Endothelial cell of umbilical vein (primary cell): Measurements from ENCODE around the gene PPP2R3B. TPM values are rescaled to one million over a fixed set of nuclear protein-coding genes. Genes with fewer than 3 reads are reported as not detected.

Experiments used
- BruUV-seq: library from RNA; stranded (reverse); fragments of 400-500 nt; replicated peaks from 2 replicates; lab custom pipeline; 2021; lab: Mats Ljungman, UMichigan
- CTCF ChIA-PET: fragments of 300-600, 350-600 bp; sonication (Branson Sonifier 250); formaldehyde crosslinking; loops from one replicate; lab custom pipeline; 2021; ENCODE audit warnings: antibody characterized with exemption, inconsistent platforms; lab: Charles Lee
- POLR2A ChIA-PET: fragments of 300-600, 350-600 bp; sonication (Branson Sonifier 250); formaldehyde crosslinking; loops from one replicate; lab custom pipeline; 2021; ENCODE audit warnings: antibody characterized with exemption, inconsistent platforms; lab: Charles Lee
- DNase-seq: peaks from one replicate; pipeline ENCODE4 v3.0.0-alpha.2; 2011; ENCODE audit warnings: low read depth, low spot score
- FAIRE-seq: peaks from 2 replicates; lab custom pipeline; 2011; peaks lifted over from hg19 to GRCh38; lab: Jason Lieb, UNC
- H2AFZ ChIP-seq: 2 replicates; pipeline ENCODE4 v1.6.0; 2012; ENCODE audit warnings: low read depth, low read length, control low read depth, inconsistent platforms
- H3K27ac ChIP-seq: 2 replicates; pipeline ENCODE4 v1.5.1; 2011; ENCODE audit warnings: low read depth, mild to moderate bottlenecking, control low read depth, low read length, moderate library complexity; ENCODE audit not compliant: insufficient read depth
- H3K27me3 ChIP-seq, 2 experiments: 2 replicates each; pipeline versions ENCODE4 v1.6.0 to v1.6.1; 2011; ENCODE audit warnings: low read length in 2 of 2, mixed read lengths in 1 of 2; ENCODE audit not compliant: control insufficient read depth in 2 of 2, insufficient read depth in 2 of 2
- H3K36me3 ChIP-seq, 2 experiments: 2 replicates in 1 of 2; 3 replicates in 1 of 2; pipeline ENCODE4 v1.5.1; 2011; ENCODE audit warnings: low read length in 2 of 2, mild to moderate bottlenecking in 1 of 2, moderate library complexity in 1 of 2; ENCODE audit not compliant: control insufficient read depth in 2 of 2, insufficient read depth in 2 of 2; ENCODE audit errors: extremely low read depth in 1 of 2
- H3K4me1 ChIP-seq: 3 replicates; pipeline ENCODE4 v1.5.1; 2011; ENCODE audit warnings: mild to moderate bottlenecking, low read length; ENCODE audit not compliant: control insufficient read depth, insufficient read depth; ENCODE audit errors: extremely low read depth
- H3K4me2 ChIP-seq: 2 replicates; pipeline ENCODE4 v1.6.1; 2011; ENCODE audit warnings: low read length, control low read depth, mixed read lengths; ENCODE audit not compliant: insufficient read depth
- H3K4me3 ChIP-seq, 3 experiments: fragments of 200-600 bp in 1 of 3; sonication (generic), shearing (Covaris generic) in 1 of 3; replicated peaks in 1 of 3; 2 replicates each; pipeline ENCODE4 v1.5.1; 2011 to 2016; ENCODE audit warnings: control low read depth in 3 of 3, low read length in 3 of 3, mild to moderate bottlenecking in 2 of 3, inconsistent platforms in 1 of 3, low read depth in 1 of 3, moderate library complexity in 1 of 3; ENCODE audit not compliant: insufficient read depth in 1 of 3
- H3K79me2 ChIP-seq: 2 replicates; pipeline ENCODE4 v1.6.0; 2012; ENCODE audit warnings: low read length, inconsistent platforms; ENCODE audit not compliant: control insufficient read depth, insufficient read depth
- H3K9ac ChIP-seq: replicated peaks from 2 replicates; pipeline ENCODE3; 2011; ENCODE audit warnings: low read length, control low read depth; ENCODE audit not compliant: insufficient read depth; ENCODE audit errors: extremely low read depth
- H3K9me1 ChIP-seq: replicated peaks from 3 replicates; pipeline ENCODE4 v1.6.0; 2011; ENCODE audit warnings: mild to moderate bottlenecking, low read length; ENCODE audit not compliant: control insufficient read depth, insufficient read depth; ENCODE audit errors: extremely low read depth
- H3K9me3 ChIP-seq: replicated peaks from 2 replicates; pipeline ENCODE4 v1.5.1; 2012; ENCODE audit warnings: low read length, inconsistent platforms; ENCODE audit not compliant: control insufficient read depth, insufficient read depth
- H4K20me1 ChIP-seq: replicated peaks from 2 replicates; pipeline ENCODE3; 2011; ENCODE audit warnings: mild to moderate bottlenecking, low read length; ENCODE audit not compliant: control insufficient read depth, insufficient read depth; ENCODE audit errors: extremely low read depth
- EZH2 ChIP-seq: IDR thresholded peaks from 2 replicates; pipeline ENCODE4 v1.6.1; 2012; ENCODE audit warnings: borderline replicate concordance, low read depth, mild to moderate bottlenecking, moderate library complexity, low read length, inconsistent platforms; ENCODE audit not compliant: severe bottlenecking
- FOS ChIP-seq: IDR thresholded peaks from 2 replicates; pipeline ENCODE4 v1.6.1; 2011; ENCODE audit warnings: mild to moderate bottlenecking, low read length, moderate library complexity, borderline replicate concordance; ENCODE audit not compliant: insufficient read depth
- GATA2 ChIP-seq: IDR thresholded peaks from 2 replicates; pipeline ENCODE4 v1.7.0; 2011; ENCODE audit warnings: low read depth, mild to moderate bottlenecking, moderate library complexity, mixed read lengths, low read length; ENCODE audit not compliant: insufficient read length, insufficient read depth
- JUN ChIP-seq: IDR thresholded peaks from 2 replicates; pipeline ENCODE4 v1.6.1; 2011; ENCODE audit warnings: borderline replicate concordance, low read depth; ENCODE audit not compliant: insufficient read length, insufficient read depth
- MYC ChIP-seq: IDR thresholded peaks from one replicate; pipeline ENCODE4 v1.6.1; 2011; ENCODE audit warnings: mild to moderate bottlenecking, low read depth, low read length
- POLR2A ChIP-seq: IDR thresholded peaks from 2 replicates; pipeline ENCODE4 v1.6.1; 2012; ENCODE audit warnings: low read depth, mild to moderate bottlenecking, control low read depth, low read length
- POLR2AphosphoS5 ChIP-seq: IDR thresholded peaks from 2 replicates; pipeline ENCODE4 v1.6.1; 2012; ENCODE audit warnings: low read depth, mild to moderate bottlenecking, control low read depth, low read length, moderate library complexity; ENCODE audit not compliant: insufficient read depth
- dilution Hi-C: fragments of 300-500 bp; cut with MboI; formaldehyde crosslinking; loops from one replicate; pipeline ENCODE4 v1.15.0; 2019; ENCODE audit warnings: low sequenced_read_pairs; ENCODE audit not compliant: extremely low pct_ligation_motif_present
- intact Hi-C: fragments of 100-400 bp; cut with micrococcal nuclease; formaldehyde crosslinking; loops from one replicate; pipeline ENCODE4 v1.10.0; 2022
- polyA plus RNA-seq, 4 experiments: library from polyadenylated mRNA; depleted of rRNA in 3 of 4; stranded (reverse) in 3 of 4; unstranded in 1 of 4; fragments of >200 nt; gene quantifications; 2 replicates each; pipeline versions ENCODE4 v1.2.1 to v1.2.3, GENCODE V29; 2011 to 2012; ENCODE audit warnings: missing spikeins in 1 of 4
- total RNA-seq: library from RNA; stranded (reverse); gene quantifications from 2 replicates; pipeline ENCODE4 v1.2.3, GENCODE V29; 2021
- TF ChIP-seq, protein P1 (sequence below): IDR thresholded peaks from 2 replicates; pipeline ENCODE4 v1.6.1; 2011; ENCODE audit not compliant: insufficient read depth, insufficient read length
- TF ChIP-seq, protein P2 (sequence below), 2 donors: IDR thresholded peaks; 1 replicate in 1 of 2; 2 replicates in 1 of 2; pipeline ENCODE4 v1.5.1; 2011; ENCODE audit warnings: low read length in 2 of 2, mild to moderate bottlenecking in 2 of 2, moderate library complexity in 2 of 2, control low read depth in 1 of 2, inconsistent platforms in 1 of 2, low read depth in 1 of 2; ENCODE audit not compliant: insufficient read depth in 1 of 2; ENCODE audit errors: extremely low read depth in 1 of 2

Gene PPP2R3B
- total and polyA plus RNA-seq, 2 donors (not counting 3 experiments of a cell fraction or from before 2014, with no cell fraction given) = 19.1 to 33.6 TPM

DNA sequence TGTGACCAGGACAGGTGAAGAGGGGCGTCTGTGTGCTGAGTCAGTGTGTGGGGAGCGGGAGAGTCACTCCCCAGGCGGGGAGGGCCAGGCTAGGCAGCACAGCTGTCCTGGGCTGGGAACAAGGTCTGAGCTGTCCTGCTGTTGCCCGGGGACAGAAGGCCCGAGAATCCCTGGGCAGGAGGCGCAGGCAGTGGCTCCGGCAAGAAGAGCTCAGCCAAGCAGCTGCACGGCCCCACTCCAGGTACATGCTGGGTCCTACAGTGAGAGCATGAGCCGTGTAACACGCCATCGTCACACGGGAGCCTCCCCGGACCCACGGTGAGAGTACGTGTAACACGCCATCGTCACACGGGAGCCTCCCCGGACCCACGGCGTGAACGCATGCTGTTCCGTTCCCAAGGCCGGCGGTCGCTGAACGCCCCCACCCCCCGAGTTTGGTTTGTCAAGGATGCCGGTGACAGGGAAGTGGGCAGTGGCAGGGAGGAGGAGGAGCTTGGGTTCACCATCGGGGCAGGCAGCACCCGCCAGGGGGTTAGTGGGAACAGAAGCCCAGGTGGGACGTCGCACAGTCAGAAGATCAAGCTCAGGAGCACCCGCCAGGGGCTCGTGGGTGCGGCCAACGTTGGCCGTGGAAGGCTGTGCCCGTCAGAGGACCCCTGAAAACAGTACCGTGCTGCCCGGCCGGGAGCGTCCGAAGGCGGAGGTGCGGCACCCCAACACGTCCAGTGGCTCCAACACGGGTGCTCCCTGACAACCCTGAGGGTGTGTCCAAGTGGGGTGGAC, 15.6 kb downstream of the PPP2R3B start:
- Histone ChIP-seq H3K36me3 (no peaks in the 10 kb centered on the region), H3K9me1 (no peaks in the 10 kb centered on the region), H2AFZ (no peak overlapping the region), H3K27ac (no peak overlapping the region), H3K4me2 (no peak overlapping the region), H4K20me1 (no peaks in the 10 kb centered on the region), H3K79me2 (no peaks in the 10 kb centered on the region), H3K27me3 (peaks cover 9 to 16% of the 10 kb centered on the region in 2 experiments), H3K4me3 (no peak overlapping the region), H3K9ac (no peak overlapping the region), H3K9me3 (no peaks in the 10 kb centered on the region), H3K4me1 (peaks cover 15% of the 10 kb centered on the region)
- no peak for FAIRE-seq
- intact Hi-C loops = no loop called here
- dilution Hi-C loops = no loop called here
- ChIA-PET POLR2A (no interaction called here), CTCF (no interaction called here)
- BruUV-seq = no TSS peak
- no peak for TF ChIP-seq POLR2AphosphoS5
- no peak for TF ChIP-seq FOS
- TF ChIP-seq, protein P1, sequence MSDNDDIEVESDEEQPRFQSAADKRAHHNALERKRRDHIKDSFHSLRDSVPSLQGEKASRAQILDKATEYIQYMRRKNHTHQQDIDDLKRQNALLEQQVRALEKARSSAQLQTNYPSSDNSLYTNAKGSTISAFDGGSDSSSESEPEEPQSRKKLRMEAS = no peak
- no peak for TF ChIP-seq MYC
- no peak for TF ChIP-seq GATA2
- TF ChIP-seq EZH2 = no peak
- TF ChIP-seq, protein P2, sequence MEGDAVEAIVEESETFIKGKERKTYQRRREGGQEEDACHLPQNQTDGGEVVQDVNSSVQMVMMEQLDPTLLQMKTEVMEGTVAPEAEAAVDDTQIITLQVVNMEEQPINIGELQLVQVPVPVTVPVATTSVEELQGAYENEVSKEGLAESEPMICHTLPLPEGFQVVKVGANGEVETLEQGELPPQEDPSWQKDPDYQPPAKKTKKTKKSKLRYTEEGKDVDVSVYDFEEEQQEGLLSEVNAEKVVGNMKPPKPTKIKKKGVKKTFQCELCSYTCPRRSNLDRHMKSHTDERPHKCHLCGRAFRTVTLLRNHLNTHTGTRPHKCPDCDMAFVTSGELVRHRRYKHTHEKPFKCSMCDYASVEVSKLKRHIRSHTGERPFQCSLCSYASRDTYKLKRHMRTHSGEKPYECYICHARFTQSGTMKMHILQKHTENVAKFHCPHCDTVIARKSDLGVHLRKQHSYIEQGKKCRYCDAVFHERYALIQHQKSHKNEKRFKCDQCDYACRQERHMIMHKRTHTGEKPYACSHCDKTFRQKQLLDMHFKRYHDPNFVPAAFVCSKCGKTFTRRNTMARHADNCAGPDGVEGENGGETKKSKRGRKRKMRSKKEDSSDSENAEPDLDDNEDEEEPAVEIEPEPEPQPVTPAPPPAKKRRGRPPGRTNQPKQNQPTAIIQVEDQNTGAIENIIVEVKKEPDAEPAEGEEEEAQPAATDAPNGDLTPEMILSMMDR (IDR thresholded peaks at IDR 0.05; ENCODE audit: extremely low read depth in 1 of 2, insufficient read depth in 1 of 2, low read depth in 1 of 2, low read length in 2 of 2) = no peak
- no peak for TF ChIP-seq POLR2A
- no peak for TF ChIP-seq JUN
- no peak for DNase-seq
